Measurements from ENCODE around the gene CILP2.
A peak's percentile ranks its signal among the peaks of the same experiment; 100 is the strongest.

The CILP2 gene

GRCh38 chr19:19527674-19528625 is 10.1 kb upstream of the CILP2 start:
- DNase-seq (ENCODE audit: insufficient read length, low spot score), result no peak
- FAIRE-seq, result no peak

- FAIRE-seq (no peak), DNase-seq (ENCODE audit: insufficient read length, low spot score) (no peak)
Measured at GRCh38 chr19:19528721-19529490, 9.2 kb upstream of the CILP2 start, which contains the start of gene YJEFN3. TSS of gene YJEFN3 (plus strand) at chr19:19528911. CDS start at chr19:19528933, 22 bp downstream.

DNA sequence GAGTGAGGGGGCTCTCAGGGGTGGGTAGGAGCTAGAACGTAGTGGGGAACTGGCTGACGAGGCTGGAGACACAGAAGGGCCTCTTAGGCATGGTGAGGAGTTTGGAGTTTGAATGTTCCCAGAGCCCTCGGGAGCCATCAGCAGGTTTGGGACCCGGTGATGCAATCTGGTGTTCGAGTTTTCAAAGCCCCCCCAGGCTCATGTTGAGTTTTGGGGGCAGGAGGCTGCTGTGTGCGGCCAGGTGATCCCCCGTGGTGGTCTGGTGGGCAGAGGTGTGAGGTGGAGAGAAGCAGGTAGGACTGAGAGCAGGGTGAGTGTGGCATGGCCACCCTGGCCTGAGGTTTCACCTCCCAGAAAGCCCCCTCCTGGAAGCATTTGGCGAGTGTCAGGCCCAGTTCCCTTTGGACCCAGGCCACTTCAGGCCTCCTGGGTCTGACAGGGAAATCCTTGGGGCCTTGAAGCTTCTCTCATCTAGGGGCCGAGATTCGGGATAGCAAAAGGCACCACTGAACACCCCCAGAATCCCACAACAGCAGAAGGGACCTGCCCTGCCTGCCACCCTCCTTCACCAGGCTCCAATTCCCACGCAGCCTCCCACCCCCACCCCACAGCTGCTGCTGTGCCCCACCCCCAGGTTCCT is 8.2 kb upstream of the CILP2 start:
- FAIRE-seq (no peak), DNase-seq (ENCODE audit: insufficient read length, low spot score) (no peak)

GRCh38 chr19:19530423-19530804 is 7.7 kb upstream of the CILP2 start:
- no peak for FAIRE-seq
- no peak for DNase-seq (ENCODE audit: insufficient read length, low spot score)

DNA sequence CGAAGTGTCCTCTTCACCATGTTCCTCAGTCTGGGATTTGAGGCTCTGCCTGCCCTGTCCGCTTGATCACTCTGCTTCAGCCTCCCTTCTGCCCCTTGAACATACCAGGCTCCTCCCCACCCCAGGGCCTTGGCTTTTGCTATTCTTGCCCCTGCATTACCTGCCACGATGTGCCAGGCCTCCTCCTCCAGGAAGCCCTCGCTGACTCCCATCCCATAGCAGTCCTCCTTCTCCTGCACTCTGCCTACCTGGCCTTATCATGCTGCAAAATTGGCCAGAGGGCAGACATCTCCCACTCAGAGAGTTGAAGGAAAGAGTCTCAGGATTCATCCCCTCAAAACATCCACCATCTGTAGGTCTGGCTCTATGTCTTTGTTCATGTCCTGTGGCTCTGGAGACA is 7.2 kb upstream of the CILP2 start:
- FAIRE-seq (no peak), DNase-seq (ENCODE audit: insufficient read length, low spot score) (no peak)

DNA sequence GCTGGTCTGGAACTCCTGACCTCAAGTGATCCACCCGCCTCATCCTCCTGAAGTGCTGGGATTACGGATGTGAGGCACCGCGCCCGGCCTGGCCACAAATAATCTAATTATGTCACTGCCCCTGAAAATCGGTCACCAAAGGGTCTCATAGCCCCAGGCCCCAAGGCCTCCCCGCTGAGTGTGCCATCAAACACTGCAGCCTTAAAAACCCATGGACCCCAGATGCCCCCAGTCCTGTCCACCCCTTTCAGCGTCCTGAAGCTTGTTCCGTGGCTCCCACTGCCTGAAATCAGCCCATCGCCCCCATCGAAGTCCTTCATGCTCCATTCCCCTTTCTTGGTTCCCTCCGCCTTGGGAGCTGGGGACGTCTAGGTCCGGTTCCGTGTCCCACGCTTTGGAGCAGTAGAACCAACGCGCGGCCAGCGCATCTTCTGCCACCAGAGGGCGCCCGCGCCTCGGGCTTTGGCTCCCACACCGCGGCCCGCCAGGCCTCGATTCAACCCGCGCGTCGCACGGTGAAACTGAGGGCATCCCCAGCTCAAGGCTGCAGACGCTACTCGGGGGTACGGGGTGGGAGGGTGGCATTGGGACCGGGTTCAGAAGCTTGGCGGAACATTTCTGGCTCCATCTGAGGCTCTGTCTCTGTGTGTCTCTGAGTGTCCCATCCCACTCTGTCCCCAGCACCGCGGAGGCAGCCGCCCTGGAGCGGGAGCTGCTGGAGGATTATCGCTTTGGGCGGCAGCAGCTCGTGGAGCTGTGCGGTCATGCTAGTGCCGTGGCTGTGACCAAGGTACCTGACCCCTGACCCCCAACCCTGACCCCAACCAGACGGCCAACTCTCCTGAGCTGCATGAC is 5.9 kb upstream of the CILP2 start:
- peak; percentile 58 for FAIRE-seq

GRCh38 chr19:19532806-19533701 is 5.0 kb upstream of the CILP2 start:
- DNase-seq (ENCODE audit: insufficient read length, low spot score), result no peak
- FAIRE-seq, result no peak

More for the DNA sequence above, 5.9 kb upstream of the CILP2 start:
- peak; percentile 95 for DNase-seq (ENCODE audit: insufficient read length, low spot score)

- FAIRE-seq (no peak), DNase-seq (ENCODE audit: insufficient read length, low spot score) (no peak)
Measured at GRCh38 chr19:19533841-19534240, 4.2 kb upstream of the CILP2 start.

- DNase-seq (ENCODE audit: insufficient read length, low spot score) (no peak), FAIRE-seq (no peak)
Measured at GRCh38 chr19:19534556-19535265, 3.4 kb upstream of the CILP2 start.

- DNase-seq (ENCODE audit: insufficient read length, low spot score) (no peak), FAIRE-seq (no peak)
Measured at GRCh38 chr19:19535311-19536191, 2.5 kb upstream of the CILP2 start.

GRCh38 chr19:19537075-19538048 is 703 bp upstream of the CILP2 start:
- FAIRE-seq (no peak), DNase-seq (ENCODE audit: insufficient read length, low spot score) (no peak)

DNA sequence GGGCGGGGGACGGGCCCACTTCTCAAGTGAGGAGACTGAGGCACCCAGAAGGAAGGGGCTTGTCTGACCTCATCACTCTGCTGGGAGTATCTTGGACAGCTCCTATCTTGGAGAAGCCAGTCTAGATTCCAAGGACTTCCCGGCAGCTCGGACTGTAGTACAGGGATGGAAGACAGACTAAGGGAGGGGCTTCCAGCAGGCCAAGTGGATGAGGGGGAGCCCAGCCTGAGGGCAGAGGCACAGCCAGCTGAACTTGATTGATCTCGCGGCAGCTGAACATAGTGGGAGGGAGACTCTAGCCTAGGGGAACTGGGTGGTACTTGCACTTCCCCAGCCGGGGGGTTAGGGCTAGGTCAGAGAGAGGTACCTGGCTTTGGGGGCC is 711 bp downstream of the CILP2 start:
- DNase-seq (ENCODE audit: insufficient read length, low spot score) (no peak), FAIRE-seq (no peak)

GRCh38 chr19:19539698-19540063 is 1.6 kb downstream of the CILP2 start:
- DNase-seq (ENCODE audit: insufficient read length, low spot score), result no peak
- no peak for FAIRE-seq

GRCh38 chr19:19540064-19540714 is 2.1 kb downstream of the CILP2 start:
- DNase-seq (ENCODE audit: insufficient read length, low spot score) (no peak), FAIRE-seq (no peak)

DNA sequence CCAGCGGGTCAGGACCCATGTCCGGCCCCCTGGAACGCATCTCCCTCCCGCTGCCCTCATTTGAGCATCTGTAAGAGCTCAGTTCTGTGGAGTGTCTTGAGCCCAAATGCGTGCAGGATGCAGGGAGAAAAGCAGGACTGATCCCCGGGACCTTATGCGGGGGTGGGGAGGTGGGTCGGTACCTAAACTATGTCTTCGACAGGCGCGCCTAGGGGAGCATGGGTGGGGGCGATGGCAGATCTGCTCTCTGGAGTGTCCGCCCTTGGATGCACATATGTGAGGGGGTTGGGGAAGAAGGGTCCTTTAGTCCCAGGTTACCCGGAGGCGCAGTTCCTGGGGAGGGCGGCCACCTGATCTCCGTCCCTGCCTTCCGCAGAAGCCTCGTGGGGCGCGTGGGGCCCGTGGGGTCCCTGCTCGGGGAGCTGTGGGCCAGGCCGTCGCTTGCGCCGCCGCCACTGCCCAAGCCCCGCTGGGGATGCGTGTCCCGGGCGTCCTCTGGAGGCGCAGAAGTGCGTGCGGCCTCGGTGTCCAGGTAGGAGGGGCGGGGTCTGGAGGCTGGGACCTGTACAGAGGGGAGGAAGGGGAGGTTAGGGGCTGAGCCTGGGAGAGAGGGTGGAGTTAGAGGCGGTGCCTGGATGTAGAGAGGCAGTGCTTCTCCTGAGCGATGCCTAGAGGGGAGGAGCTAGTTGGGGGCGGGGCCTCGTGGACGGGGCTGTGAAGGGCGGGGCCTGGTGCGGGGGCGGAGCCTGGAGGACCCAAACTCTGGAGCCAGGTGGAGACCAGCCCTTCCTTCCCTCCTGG is 2.9 kb downstream of the CILP2 start:
- peak; percentile 85 for DNase-seq (ENCODE audit: insufficient read length, low spot score)
- FAIRE-seq, result peak; percentile 4
